GM12873 (cell line): Measurements from ENCODE around the gene PPP4R1.

Experiments used
- CTCF ChIP-seq: IDR thresholded peaks from 2 replicates; pipeline ENCODE4 v1.5.1; 2012; ENCODE audit warnings: low read depth, mild to moderate bottlenecking, moderate library complexity, low read length, control low read depth; ENCODE audit not compliant: insufficient read depth; ENCODE audit errors: missing control alignments

PPP4R1 gene

DNA sequence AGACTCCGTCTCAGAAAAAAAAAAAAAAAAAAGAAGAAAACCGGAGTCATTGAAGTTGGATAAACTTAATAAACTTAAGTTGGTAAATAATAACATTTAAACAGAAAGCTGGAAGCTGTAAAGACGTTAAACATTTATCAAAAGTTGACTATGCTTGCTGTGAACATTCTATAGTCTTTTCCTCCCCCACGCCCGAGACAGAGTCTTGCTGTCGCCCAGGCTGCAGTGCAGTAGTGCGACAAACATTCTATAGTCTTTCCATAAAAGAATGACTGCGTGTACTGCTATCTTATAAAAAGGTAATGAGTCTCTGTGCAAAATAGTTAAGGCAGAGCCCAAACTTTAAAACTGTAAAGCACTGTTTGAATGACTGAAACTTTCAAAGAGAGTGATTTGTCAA, 45.2 kb downstream of the PPP4R1 start:
- TF ChIP-seq CTCF: no peak

- no peak for TF ChIP-seq CTCF
These were observed 46.2 kb downstream of the PPP4R1 start for GRCh38 chr18:9568186-9568585.

DNA sequence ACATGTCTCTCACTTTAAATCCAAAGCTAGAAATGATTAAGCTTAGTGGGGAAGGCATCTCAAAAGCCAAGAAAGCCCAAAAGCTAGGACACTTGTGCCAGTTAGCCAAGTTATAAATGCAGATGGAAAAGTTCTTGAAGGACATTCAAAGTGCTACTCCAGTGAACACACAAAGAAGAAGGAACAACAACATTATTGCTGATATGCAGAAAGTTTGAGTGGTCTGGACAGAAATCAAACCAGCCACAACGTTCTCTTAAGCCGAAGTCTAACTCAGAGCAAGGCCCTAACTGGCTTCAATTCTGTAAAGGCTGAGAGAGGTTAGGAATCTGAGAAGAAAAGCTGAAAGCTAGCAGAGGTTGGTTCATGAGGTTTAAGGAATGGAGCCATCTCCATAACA, 49.0 kb downstream of the PPP4R1 start:
- TF ChIP-seq CTCF: no peak

DNA sequence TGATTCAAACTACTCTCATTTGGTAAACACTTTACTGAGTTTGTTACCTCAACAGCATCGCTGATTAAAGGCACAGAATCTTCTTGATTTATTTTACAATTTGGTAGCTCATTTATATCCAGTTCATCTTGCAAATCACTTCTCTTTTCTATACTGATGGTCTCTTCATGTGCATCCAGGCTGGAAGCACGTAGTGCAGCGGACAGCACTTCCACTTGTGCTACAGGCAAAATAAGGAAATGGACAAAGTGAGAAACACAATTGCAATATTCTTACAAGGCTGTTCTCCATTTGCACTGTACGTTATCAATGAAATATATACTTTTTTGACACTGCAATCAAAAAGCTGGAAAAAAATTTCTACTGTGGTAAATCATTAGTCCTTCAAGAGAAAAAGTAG, 51.0 kb downstream of the PPP4R1 start:
- TF ChIP-seq CTCF: no peak

GRCh38 chr18:9562584-9562983, 51.8 kb downstream of the PPP4R1 start:
- TF ChIP-seq CTCF: no peak

DNA sequence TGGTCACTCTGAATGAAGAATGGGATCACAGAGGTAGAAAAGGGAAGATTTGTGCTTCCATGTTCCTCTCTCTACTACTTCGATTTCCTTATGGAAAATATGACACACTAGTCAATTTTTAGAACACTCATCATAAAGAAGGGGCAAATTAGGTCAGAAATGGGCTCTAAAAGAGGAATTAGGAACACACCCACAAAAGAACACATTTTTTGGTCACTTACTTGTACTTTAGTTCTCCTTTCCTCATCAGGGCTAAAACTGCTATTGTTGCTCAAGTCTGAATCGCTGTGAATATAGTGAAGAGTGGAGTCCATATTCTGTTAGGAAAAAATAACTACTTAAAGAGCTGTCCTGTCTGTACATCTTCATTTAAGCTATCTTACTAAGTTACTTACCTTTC, 52.6 kb downstream of the PPP4R1 start:
- TF ChIP-seq CTCF: no peak

- TF ChIP-seq CTCF: no peak
These were observed 55.1 kb downstream of the PPP4R1 start for GRCh38 chr18:9559253-9559652.
